DND-41 (cell line): ENCODE data around the gene OSCP1.

Experiments
- CTCF ChIP-seq: IDR thresholded peaks from 2 replicates; pipeline ENCODE4 v1.5.1; 2012; ENCODE audit warnings: borderline replicate concordance, low read length, moderate library complexity, mild to moderate bottlenecking; ENCODE audit not compliant: poor library complexity, severe bottlenecking; ENCODE audit errors: extremely low read depth
- EZH2 ChIP-seq: IDR thresholded peaks from 3 replicates; pipeline ENCODE4 v1.6.1; 2012; ENCODE audit warnings: borderline replicate concordance, low read depth, mild to moderate bottlenecking, moderate library complexity, low read length, inconsistent platforms; ENCODE audit not compliant: severe bottlenecking

- no peak for TF ChIP-seq CTCF
- TF ChIP-seq EZH2, result no peak
Measured at GRCh38 chr1:36408479-36408878, 41.8 kb downstream of the OSCP1 start.
